ENCODE measurements around the gene ROR1. TPM values are rescaled to one million over a fixed set of nuclear protein-coding genes. Genes with fewer than 3 reads are reported as not detected.
"Not testable (repeated sequence)": the region's sequence is repeated elsewhere in the genome, so short reads cannot be mapped to it uniquely, and the experiment has no call there.

ROR1 gene
- total RNA-seq, 1 experiment from 2014 or later = 1.4 TPM

DNA sequence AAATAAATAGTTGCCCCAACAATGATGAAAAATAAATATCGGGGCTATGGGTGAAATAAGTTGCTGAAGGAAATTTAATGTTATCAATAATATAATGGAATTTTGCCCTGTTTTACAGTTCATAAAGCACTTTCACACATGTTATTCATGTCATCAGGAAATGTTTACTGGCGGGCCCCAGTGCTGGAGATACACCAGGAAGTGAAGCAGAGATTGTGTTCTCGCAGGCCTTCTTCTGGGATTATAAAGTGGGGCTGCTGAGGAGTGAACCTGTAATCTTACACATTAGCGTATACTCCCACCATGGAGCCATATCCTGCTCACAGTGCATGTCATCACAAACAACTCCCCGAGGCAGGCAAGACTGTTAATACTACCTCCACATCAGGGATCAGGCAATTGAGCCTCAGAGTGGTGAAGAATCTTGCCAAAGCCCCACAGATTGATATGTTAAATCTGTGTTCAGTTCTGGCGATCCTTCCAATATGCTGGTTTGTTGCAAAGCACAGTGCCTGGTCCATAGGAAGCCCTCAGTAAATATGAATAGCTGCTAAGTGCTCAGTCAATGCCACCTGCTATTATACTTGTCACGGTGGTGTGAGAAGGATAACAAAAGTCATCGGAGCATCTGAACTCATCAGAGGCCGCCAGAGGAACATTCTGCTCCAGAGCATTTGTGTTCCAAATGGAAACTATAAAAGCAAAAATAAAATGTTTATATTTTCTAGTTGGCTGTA is 325.2 kb downstream of the ROR1 start:
- Histone ChIP-seq H3K4me3 (no peak overlapping the region), H3K9me3 (no peaks in the 10 kb centered on the region), H3K36me3 (no peaks in the 10 kb centered on the region), H3K27me3 (no peaks in the 10 kb centered on the region)
- DNase-seq = no peak

- no peak for DNase-seq
- no peaks in the 10 kb centered on the region for H3K27me3 ChIP-seq
- no peak overlapping the region for H3K4me3 ChIP-seq
- no peaks in the 10 kb centered on the region for H3K36me3 ChIP-seq
- no peaks in the 10 kb centered on the region for H3K9me3 ChIP-seq
Measured at GRCh38 chr1:64100791-64101190, 327.0 kb downstream of the ROR1 start.

GRCh38 chr1:64104585-64104984 is 330.8 kb downstream of the ROR1 start:
- not testable (repeated sequence) for DNase-seq

DNA sequence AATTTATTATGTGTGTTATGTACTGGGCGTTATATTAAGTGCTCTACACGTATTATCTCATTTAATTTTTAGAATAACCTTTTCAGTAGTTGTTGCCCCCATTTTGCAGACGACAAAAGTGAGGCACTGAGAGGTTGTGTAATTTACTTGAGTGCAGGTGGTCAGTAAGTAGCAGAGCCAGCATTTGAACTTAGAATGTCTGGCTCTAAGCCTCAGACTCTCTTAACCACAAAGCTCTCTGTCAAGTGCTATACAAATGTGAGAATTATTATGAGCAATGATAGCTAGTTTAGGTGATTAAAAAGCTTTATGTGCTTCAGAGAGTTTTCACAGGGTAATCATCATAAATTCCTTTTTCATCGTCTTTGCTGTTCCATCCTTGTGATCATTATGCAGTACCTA is 333.3 kb downstream of the ROR1 start:
- Histone ChIP-seq H3K27me3 (no peaks in the 10 kb centered on the region), H3K4me3 (no peak overlapping the region), H3K36me3 (no peaks in the 10 kb centered on the region), H3K9me3 (no peaks in the 10 kb centered on the region)
- no peak for DNase-seq

More at GRCh38 chr1:64104585-64104984, 330.8 kb downstream of the ROR1 start:
- H3K36me3 ChIP-seq, H3K4me3 ChIP-seq, H3K9me3 ChIP-seq, H3K27me3 ChIP-seq: not testable (repeated sequence)

- Histone ChIP-seq H3K27me3 (no peaks in the 10 kb centered on the region), H3K9me3 (no peaks in the 10 kb centered on the region), H3K36me3 (no peaks in the 10 kb centered on the region), H3K4me3 (no peak overlapping the region)
- no peak for DNase-seq
Measured at GRCh38 chr1:64107632-64108031, 333.8 kb downstream of the ROR1 start.

GRCh38 chr1:64110924-64111777 is 337.3 kb downstream of the ROR1 start:
- Histone ChIP-seq H3K4me3 (no peak overlapping the region), H3K27me3 (no peaks in the 10 kb centered on the region), H3K9me3 (no peaks in the 10 kb centered on the region), H3K36me3 (no peaks in the 10 kb centered on the region)
- DNase-seq = no peak

GRCh38 chr1:64111787-64112186 is 338.0 kb downstream of the ROR1 start:
- H3K27me3 ChIP-seq = no peaks in the 10 kb centered on the region
- no peak overlapping the region for H3K4me3 ChIP-seq
- no peaks in the 10 kb centered on the region for H3K9me3 ChIP-seq
- H3K36me3 ChIP-seq = no peaks in the 10 kb centered on the region
- DNase-seq = no peak

GRCh38 chr1:64112281-64112680 is 338.5 kb downstream of the ROR1 start:
- Histone ChIP-seq H3K9me3 (no peaks in the 10 kb centered on the region), H3K36me3 (no peaks in the 10 kb centered on the region), H3K4me3 (no peak overlapping the region), H3K27me3 (no peaks in the 10 kb centered on the region)
- peak; percentile 6 for DNase-seq

DNA sequence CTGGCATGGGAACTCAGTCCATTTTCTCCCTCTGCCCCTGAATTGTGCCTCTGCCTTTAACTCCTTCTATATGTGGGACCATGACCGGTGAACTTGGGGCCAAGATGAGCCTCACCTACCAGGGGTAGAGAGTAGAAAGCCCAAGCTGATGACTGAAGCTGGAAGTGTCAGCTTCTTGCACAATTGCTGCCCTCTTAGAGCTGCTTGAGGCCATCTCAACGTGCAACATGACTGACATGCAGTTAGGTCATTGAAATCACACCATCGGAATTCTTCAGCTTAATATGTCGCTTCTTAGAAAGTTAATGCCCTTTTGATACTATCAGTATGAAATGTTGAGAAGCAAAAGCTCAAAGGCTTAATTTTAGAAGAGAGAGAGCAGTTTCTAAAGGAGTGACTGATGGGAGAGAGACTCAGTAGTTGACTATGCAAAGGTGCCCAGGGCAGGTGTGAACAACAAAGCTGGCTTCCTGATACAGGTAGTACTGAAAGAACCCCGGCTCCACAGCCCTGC is 340.3 kb downstream of the ROR1 start:
- H3K36me3 ChIP-seq = no peaks in the 10 kb centered on the region
- DNase-seq = no peak
- no peaks in the 10 kb centered on the region for H3K9me3 ChIP-seq
- H3K4me3 ChIP-seq = no peak overlapping the region
- no peaks in the 10 kb centered on the region for H3K27me3 ChIP-seq

DNA sequence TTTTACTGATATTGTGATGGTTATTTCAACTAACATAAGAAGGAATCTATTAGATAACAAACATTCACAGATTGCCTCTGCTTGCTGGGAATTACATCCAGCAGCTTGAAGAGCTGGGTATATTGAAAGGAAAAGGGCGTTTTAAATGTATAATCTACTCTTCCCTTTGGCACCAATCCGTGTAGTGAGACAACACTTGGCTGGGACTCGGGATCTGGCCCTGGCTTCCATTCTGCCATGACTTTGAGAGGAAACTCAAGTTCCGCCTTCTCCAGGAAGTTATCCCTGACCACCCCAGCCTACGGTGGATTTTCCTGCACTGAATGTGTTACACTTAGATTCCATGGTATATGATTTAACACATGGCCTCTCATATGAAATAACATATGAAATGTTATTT is 342.7 kb downstream of the ROR1 start:
- H3K9me3 ChIP-seq = no peaks in the 10 kb centered on the region
- DNase-seq = peak; percentile 32
- no peaks in the 10 kb centered on the region for H3K36me3 ChIP-seq
- H3K27me3 ChIP-seq = no peaks in the 10 kb centered on the region
- no peak overlapping the region for H3K4me3 ChIP-seq

DNA sequence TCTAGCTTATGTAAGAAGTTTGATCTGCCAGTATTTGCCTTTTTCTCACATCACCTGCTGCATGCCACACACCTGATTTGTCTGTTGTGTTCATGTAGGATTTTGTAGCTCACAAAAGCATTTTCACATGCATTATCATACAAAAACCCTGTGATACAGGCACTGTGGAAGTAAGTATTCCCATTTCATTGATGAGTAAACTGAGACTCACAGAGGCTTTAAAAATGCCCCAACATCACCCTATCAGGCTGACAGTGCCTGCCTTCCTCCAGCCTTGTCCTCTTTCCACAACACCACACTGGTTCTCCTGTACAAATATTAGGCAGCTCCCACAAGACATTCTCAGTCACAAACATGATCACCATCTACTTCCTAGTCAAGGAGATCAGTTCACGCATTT is 343.7 kb downstream of the ROR1 start:
- no peak for DNase-seq
- no peaks in the 10 kb centered on the region for H3K36me3 ChIP-seq
- no peaks in the 10 kb centered on the region for H3K9me3 ChIP-seq
- H3K4me3 ChIP-seq = no peak overlapping the region
- no peaks in the 10 kb centered on the region for H3K27me3 ChIP-seq

GRCh38 chr1:64121766-64122385 is 348.1 kb downstream of the ROR1 start:
- Histone ChIP-seq H3K36me3 (no peaks in the 10 kb centered on the region), H3K27me3 (no peaks in the 10 kb centered on the region), H3K9me3 (no peaks in the 10 kb centered on the region), H3K4me3 (no peak overlapping the region)
- DNase-seq = no peak

- H3K9me3 ChIP-seq = no peaks in the 10 kb centered on the region
- DNase-seq = no peak
- no peaks in the 10 kb centered on the region for H3K36me3 ChIP-seq
Measured at GRCh38 chr1:64122588-64122987, 348.8 kb downstream of the ROR1 start.

DNA sequence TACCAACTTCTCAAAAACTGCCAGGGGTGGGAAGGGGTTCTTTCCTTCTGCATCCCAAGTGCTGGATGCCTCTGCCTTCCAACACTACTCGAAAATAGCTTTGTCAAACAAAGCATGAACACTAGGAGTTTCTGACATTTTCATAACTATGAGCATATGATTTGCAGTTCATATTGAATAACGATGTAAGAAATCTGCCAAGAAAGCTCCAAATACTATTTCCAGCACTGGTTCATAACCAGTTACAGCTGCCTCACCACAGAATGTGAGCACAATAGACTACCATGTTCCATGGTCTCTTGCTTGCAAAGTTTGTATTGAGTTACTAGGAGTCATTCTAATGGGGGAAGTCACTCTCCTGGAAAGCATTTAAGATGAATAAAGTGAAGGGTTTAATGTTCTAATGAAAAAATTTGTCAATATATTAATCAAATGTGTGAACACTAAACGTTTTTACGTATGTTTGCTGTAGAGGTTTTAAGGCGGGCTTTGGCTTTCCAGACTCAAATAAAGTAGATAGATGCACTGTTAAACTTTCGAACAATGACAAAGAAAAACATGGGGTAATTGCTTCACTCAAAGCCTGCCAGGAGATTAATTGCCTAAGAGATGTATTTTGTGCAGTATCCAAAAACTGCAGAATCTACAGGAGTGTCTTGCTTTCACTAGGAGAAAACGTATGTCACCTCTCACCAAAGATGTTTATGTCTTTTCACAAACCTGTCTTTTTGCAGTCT is 351.1 kb downstream of the ROR1 start:
- Histone ChIP-seq H3K36me3 (no peaks in the 10 kb centered on the region), H3K4me3 (no peak overlapping the region), H3K9me3 (no peaks in the 10 kb centered on the region), H3K27me3 (no peaks in the 10 kb centered on the region)
- DNase-seq = no peak

More at GRCh38 chr1:64122588-64122987, 348.8 kb downstream of the ROR1 start:
- Histone ChIP-seq H3K4me3 (no peak overlapping the region), H3K27me3 (no peaks in the 10 kb centered on the region)

DNA sequence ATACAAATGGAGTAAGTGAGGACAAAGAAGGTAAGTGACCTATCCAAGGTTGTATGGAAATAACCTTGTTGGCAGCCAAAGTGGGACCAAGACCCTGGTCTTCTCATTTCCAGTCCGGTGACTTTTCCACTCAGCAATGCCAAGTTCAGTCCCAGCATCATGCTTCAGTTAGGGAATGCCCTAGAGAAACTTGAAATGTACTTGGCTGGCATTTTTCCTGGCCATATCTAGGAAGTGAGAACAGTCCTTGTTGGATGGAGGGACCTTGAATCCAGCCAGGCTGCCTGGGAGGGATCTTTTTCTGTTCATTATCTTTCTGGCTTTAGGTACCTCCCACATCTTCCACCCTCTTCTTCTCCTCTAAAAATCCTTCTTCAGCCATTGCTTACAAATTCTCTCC is 352.8 kb downstream of the ROR1 start:
- Histone ChIP-seq H3K36me3 (no peaks in the 10 kb centered on the region), H3K27me3 (no peaks in the 10 kb centered on the region), H3K4me3 (no peak overlapping the region), H3K9me3 (no peaks in the 10 kb centered on the region)
- no peak for DNase-seq

DNA sequence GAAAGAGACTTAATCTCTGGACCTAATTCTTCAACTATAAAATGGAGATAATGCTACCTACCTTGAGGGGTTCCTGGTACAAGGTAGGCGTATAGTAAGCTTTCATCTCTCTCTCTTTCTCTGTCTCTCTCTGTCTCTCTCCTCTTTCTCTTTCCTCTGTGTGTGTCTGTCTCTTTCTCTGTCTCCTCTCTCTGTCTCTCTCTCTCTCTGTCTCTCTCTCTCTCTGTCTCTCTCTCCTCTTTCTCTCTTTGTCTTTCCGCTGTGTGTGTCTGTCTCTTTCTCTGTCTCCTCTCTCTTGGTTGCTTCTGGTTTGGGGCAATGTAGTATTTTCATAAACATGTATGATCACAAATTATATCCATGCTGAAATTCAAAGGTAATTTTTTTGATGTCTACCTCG is 353.5 kb downstream of the ROR1 start:
- DNase-seq = no peak
- no peaks in the 10 kb centered on the region for H3K9me3 ChIP-seq
- H3K36me3 ChIP-seq = no peaks in the 10 kb centered on the region
- no peak overlapping the region for H3K4me3 ChIP-seq
- H3K27me3 ChIP-seq = no peaks in the 10 kb centered on the region

DNA sequence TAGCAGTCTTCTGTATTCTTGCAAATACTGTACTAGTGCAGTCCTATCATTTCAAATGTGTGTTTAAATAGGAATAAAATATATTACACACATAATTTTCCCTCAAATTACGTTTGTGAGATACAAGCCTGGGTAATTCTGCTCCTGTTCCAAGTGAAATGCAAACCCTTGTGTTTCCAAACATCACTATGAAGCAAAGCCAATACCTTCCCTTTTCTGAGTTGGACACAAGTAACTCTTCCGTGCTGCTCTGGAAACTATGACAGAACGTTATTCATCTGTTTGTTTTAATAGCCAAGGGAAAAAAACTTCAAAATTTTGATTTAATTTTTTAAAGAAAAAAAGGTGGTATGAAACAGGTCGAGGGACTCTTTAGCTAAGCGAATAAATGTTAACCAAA is 355.9 kb downstream of the ROR1 start:
- no peaks in the 10 kb centered on the region for H3K36me3 ChIP-seq
- H3K4me3 ChIP-seq = no peak overlapping the region
- H3K27me3 ChIP-seq = no peaks in the 10 kb centered on the region
- H3K9me3 ChIP-seq = no peaks in the 10 kb centered on the region
- DNase-seq = no peak
